Ovary (tissue), 9 donors: ENCODE data around the gene STAG3. TPM values are rescaled to one million over a fixed set of nuclear protein-coding genes. Genes with fewer than 3 reads are reported as not detected.
"Not testable (repeated sequence)": the region's sequence is repeated elsewhere in the genome, so short reads cannot be mapped to it uniquely, and the experiment has no call there.

ENCODE experiments used
- DNase-seq, 5 donors: peaks; one replicate each; pipeline ENCODE4 v3.0.0-alpha.2; 2019 to 2020
- H3K27ac ChIP-seq, 2 donors: fragments of 200-600 bp; one replicate each; pipeline versions ENCODE4 v1.5.1 to v1.8.0; 2019 to 2022
- H3K27me3 ChIP-seq: fragments of 200-600 bp; one replicate; pipeline ENCODE4 v1.8.0; 2022
- H3K36me3 ChIP-seq: fragments of 200-600 bp; sonication (generic); one replicate; pipeline ENCODE4 v1.5.1; 2019
- H3K4me1 ChIP-seq: one replicate; pipeline ENCODE4 v1.8.1; 2013; ENCODE audit warnings: mild to moderate bottlenecking, moderate library complexity; ENCODE audit not compliant: insufficient read depth
- H3K4me3 ChIP-seq: fragments of 200-600 bp; sonication (generic); one replicate; pipeline ENCODE4 v1.5.1; 2017
- H3K9me3 ChIP-seq, 2 donors: fragments of 200-600 bp in 1 of 2; sonication (generic) in 1 of 2; one replicate each; pipeline versions ENCODE4 v1.5.1 to v1.8.1; 2013 to 2019; ENCODE audit warnings: mild to moderate bottlenecking in 1 of 2, moderate library complexity in 1 of 2
- EP300 ChIP-seq: sonication (generic); formaldehyde crosslinking; IDR thresholded peaks from one replicate; pipeline ENCODE4 v1.6.1; 2017; ENCODE audit warnings: antibody characterized with exemption
- POLR2A ChIP-seq: fragments of 450-650 bp; IDR thresholded peaks from one replicate; pipeline ENCODE4 v1.6.1; 2017; ENCODE audit warnings: antibody characterized with exemption, mild to moderate bottlenecking, moderate library complexity
- WGBS, 3 donors: extraction: QIAGEN DNeasy Blood & Tissue Kit in 1 of 3; methylation state at CpG; one replicate each; pipeline versions ENCODE4 v1.1.5 to v1.1.7; 2013 to 2017; 5-methylcytosine and 5-hydroxymethylcytosine counted together
- intact Hi-C, 4 donors: fragments of 100-400 bp; cut with DNase I; formaldehyde crosslinking; loops; one replicate each; pipeline versions ENCODE4 v1.11.0 to v1.15.1; 2022 to 2023
- polyA plus RNA-seq, 2 donors: library from polyadenylated mRNA; stranded (reverse); fragments of 200-250 nt in 1 of 2; fragments of 350-450 nt in 1 of 2; fragmentation: Illumina TruSeq in 1 of 2; extraction: RNeasy Lipid Tissue Mini Kit (QIAGEN cat#74804) in 1 of 2; gene quantifications; one replicate each; pipeline ENCODE4 v1.2.3, GENCODE V29; 2013 to 2014
- total RNA-seq, 7 donors: library from RNA; depleted of rRNA in 2 of 7; stranded (reverse); fragments of >200 nt in 2 of 7; fragmentation: NEBNext Ultra II Directional in 3 of 7; extraction: Animal tissue kit (Norgen Biotek cat#: 25700) in 3 of 7; gene quantifications; one replicate each; pipeline versions ENCODE4 v1.1.0 to v1.2.4, GENCODE V29; 2016 to 2023
- TF ChIP-seq, protein P1 (sequence below), 3 donors: fragments of 450-650 bp in 2 of 3; fragments of 200-600 bp in 1 of 3; IDR thresholded peaks; one replicate each; pipeline versions ENCODE4 v1.5.1 to v1.8.0; 2016 to 2022; ENCODE audit warnings: antibody characterized with exemption in 3 of 3, mild to moderate bottlenecking in 1 of 3
- donor health status: DM: no; HTN: no; CAD: no; lungs with moderate emphysema.
- donor health status: DM: no; HTN: no; CAD: no.
- donor health status: Bipolar disorder and iron deficiency.
- donor health status: DM: yes; HTN: yes; CAD: no.
- donor health status: DM: no; HTN: no; CAD: no.
- donor health status: DM: yes; HTN: yes; CAD: no.

The STAG3 gene
- total and polyA plus RNA-seq, 9 donors = 0.66 to 3.2 (median 1.9) TPM

DNA sequence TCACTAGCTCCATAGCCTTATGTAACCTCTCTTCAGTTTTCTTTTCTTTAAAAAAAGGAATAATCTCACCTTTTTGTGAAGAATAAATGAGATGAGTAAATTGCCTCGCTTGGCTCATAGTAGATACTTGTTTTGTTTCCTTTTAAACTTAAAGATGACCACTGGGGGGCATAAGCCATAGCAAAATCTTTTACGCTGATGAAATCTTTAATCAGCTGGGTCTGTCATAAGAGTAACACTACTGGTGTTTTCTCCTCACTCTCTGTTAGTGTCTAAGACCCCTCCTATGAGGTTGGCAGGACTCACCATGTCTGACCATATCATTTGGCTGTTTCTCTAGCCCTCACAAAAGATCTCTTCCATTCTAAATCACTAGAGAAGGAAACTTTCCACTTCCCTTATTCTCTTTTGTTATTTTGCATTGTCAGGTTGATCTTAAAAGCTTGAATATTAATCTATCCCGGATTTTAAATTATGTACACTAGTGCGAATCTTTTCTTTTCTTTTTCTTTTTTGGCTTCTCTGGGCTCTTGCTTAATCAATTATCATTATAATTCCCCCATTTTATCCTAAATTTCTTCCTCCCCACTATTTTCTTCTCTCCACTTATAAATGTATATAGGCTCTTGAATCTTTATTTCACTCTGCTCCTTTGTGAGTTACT, 12.5 kb downstream of the STAG3 start:
- Histone ChIP-seq H3K9me3 (no peaks in the 10 kb centered on the region), H3K4me3 (no peak overlapping the region), H3K4me1 (no peaks in the 10 kb centered on the region), H3K27me3 (no peaks in the 10 kb centered on the region), H3K36me3 (no peaks in the 10 kb centered on the region), H3K27ac (no peak overlapping the region)
- DNase-seq = no peak
- TF ChIP-seq POLR2A = no peak
- no peak for TF ChIP-seq EP300
- TF ChIP-seq, protein P1, sequence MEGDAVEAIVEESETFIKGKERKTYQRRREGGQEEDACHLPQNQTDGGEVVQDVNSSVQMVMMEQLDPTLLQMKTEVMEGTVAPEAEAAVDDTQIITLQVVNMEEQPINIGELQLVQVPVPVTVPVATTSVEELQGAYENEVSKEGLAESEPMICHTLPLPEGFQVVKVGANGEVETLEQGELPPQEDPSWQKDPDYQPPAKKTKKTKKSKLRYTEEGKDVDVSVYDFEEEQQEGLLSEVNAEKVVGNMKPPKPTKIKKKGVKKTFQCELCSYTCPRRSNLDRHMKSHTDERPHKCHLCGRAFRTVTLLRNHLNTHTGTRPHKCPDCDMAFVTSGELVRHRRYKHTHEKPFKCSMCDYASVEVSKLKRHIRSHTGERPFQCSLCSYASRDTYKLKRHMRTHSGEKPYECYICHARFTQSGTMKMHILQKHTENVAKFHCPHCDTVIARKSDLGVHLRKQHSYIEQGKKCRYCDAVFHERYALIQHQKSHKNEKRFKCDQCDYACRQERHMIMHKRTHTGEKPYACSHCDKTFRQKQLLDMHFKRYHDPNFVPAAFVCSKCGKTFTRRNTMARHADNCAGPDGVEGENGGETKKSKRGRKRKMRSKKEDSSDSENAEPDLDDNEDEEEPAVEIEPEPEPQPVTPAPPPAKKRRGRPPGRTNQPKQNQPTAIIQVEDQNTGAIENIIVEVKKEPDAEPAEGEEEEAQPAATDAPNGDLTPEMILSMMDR (IDR thresholded peaks at IDR 0.05) = no peak
- intact Hi-C loops = no loop called here
- 58 to 74% (median 70%) methylated on average over 4 of the region's 4 CpGs for WGBS, 3 donors

DNA sequence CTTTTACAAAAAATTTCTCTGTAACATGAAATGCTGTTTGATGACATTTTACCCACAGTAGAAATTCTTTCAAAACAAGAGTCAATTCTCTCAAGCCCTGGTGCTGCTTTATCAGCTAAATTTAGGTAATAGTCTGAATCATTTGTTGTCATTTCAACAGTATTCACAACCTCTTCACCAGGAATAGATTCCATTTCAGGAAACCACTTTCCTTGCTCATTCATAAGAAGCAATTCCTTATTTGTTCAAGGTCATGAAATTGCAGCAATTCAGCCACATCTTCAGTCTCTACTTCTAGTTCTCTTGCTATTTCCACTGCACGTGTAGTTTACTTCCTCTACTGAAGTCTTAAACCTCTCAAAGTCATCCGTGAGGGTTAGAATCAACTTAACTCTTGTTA, 14.1 kb downstream of the STAG3 start:
- Histone ChIP-seq H3K27me3 (no peaks in the 10 kb centered on the region), H3K36me3 (no peaks in the 10 kb centered on the region), H3K27ac (no peak overlapping the region), H3K4me1 (no peaks in the 10 kb centered on the region), H3K9me3 (no peaks in the 10 kb centered on the region), H3K4me3 (no peak overlapping the region)
- no peak for DNase-seq
- TF ChIP-seq, protein P1 (IDR thresholded peaks at IDR 0.05) = no peak
- TF ChIP-seq POLR2A = no peak
- WGBS, 3 donors = 7 to 23% (median 9%) methylated on average over 2 of the region's 2 CpGs
- intact Hi-C loops = no loop called here

DNA sequence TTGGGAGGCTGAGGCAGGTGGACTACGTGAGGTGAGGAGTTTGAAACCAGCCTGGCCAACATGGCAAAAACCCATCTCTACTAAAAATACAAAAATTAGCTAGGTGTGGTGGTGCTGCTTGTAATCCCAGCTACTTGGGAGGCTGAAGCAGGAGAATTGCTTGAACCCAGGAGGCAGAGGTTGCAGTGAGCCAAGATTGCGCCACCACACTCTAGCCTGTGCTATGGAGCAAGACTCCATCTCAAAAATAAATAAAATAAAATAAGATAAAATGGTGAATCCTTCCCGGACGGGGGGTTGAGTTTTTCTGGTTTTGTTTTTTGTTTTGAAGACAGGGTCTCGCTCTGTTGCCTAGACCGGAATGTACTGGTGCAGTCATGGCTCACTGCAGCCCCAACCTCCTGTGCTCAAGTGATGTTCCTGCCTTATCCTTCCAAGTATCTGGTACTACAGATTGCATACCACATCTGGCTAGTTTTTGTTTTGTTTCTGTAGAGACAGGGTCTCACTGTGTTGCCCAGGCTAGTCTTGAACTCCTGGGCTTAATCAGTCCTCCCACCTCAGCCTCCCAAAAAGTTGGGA, 14.7 kb downstream of the STAG3 start:
- WGBS, 3 donors = 66 to 77% (median 66%) methylated on average over 6 of the region's 6 CpGs
- H3K27ac ChIP-seq, H3K4me1 ChIP-seq, H3K27me3 ChIP-seq, intact Hi-C loops, H3K4me3 ChIP-seq, DNase-seq, H3K9me3 ChIP-seq, H3K36me3 ChIP-seq: not testable (repeated sequence)

DNA sequence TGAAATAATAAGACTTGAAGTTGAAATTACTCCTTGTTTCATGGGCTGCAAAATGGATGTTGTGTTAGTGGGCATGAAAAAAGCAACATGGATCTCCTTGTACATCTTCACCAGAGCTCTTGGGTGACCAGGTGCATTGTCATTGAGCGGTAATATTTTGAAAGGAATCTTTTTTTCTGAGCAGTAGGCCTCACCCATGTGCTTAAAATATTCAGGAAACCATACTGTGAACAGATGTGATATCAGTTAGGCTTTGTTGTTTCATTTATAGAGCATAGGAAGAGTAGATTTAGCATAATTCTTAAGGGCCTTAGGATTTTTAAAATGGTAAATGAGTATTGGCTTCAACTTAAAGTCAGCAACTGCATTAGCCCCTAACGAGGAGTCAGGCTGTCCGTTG, 15.3 kb downstream of the STAG3 start:
- Histone ChIP-seq H3K27me3 (no peaks in the 10 kb centered on the region), H3K9me3 (no peaks in the 10 kb centered on the region), H3K4me1 (no peaks in the 10 kb centered on the region), H3K36me3 (no peaks in the 10 kb centered on the region), H3K4me3 (no peak overlapping the region), H3K27ac (no peak overlapping the region)
- WGBS, 3 donors = 77 to 94% (median 79%) methylated on average over 3 of the region's 3 CpGs
- DNase-seq = no peak
- intact Hi-C loops = no loop called here
- TF ChIP-seq POLR2A (no peak), EP300 (no peak)
- TF ChIP-seq, protein P1 (IDR thresholded peaks at IDR 0.05) = no peak

DNA sequence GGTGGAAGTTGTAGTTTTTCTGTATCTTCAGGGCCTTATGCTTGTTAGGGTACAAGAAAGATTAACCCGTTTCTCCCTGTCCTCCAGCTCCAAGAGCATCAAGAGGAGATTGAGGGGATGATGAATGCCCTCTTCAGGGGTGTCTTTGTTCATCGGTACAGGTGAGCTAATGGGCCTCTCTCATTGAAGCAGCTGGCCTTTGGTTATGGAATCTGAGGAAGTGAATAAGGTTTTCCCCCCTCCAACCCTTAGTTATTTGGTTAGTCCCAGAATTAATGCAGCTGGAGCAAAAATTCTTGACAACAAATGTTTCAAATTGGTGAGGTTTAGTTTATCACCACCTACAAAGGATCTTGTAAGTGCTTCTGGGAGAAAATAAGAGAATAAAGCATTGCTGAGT, 17.5 kb downstream of the STAG3 start:
- Histone ChIP-seq H3K4me3 (no peak overlapping the region), H3K27me3 (no peaks in the 10 kb centered on the region), H3K9me3 (no peaks in the 10 kb centered on the region), H3K36me3 (no peaks in the 10 kb centered on the region), H3K4me1 (no peaks in the 10 kb centered on the region), H3K27ac (no peak overlapping the region)
- DNase-seq = no peak
- no peak for TF ChIP-seq POLR2A
- TF ChIP-seq, protein P1 (IDR thresholded peaks at IDR 0.05) = no peak
- WGBS, 3 donors = 75 to 83% (median 77%) methylated on average over 2 of the region's 2 CpGs
- intact Hi-C loops = no loop called here

DNA sequence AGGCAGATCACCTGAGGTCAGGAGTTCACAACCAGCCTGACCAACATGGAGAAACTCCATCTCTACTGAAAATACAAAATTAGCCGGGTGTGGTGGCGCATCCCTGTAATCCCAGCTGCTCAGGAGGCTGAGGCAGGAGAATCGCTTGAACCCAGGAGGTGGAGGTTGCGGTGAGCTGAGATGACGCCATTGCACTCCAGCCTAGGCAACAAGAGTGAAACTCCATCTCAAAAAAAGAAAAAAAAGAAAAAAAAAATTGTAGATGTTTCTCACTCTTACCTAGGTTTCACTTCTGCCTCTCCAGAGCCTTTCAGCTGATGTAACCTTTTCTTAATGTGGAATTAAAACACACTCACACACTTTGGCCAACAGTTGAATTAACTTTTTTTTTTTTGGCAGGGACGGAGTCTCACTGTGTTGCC, 18.2 kb downstream of the STAG3 start:
- H3K4me1 ChIP-seq, DNase-seq, intact Hi-C loops, H3K27ac ChIP-seq, H3K27me3 ChIP-seq, H3K36me3 ChIP-seq, H3K4me3 ChIP-seq, H3K9me3 ChIP-seq: not testable (repeated sequence)
- 95 to 98% (median 97%) methylated on average over 6 of the region's 6 CpGs for WGBS, 3 donors
